SK-N-SH (cell line): ENCODE data around the gene CILP. TPM values are rescaled to one million over a fixed set of nuclear protein-coding genes. Genes with fewer than 3 reads are reported as not detected.

Source experiments
- CTCF ChIA-PET: fragments of 300-600, 350-600 bp; formaldehyde crosslinking; extraction: SDS; loops from one replicate; lab custom pipeline; 2021; lab: Yijun Ruan, JAX
- POLR2A ChIA-PET: fragments of 350-600 bp; sonication (Branson Sonifier 250); formaldehyde crosslinking; extraction: SDS; loops from one replicate; lab custom pipeline; 2020; ENCODE audit warnings: antibody characterized with exemption, inconsistent platforms; lab: Yijun Ruan, JAX
- DNase-seq: peaks from one replicate; pipeline ENCODE4 v3.0.0; 2012
- H2AFZ ChIP-seq: fragments of 200-600 bp; sonication (generic); 2 replicates; pipeline ENCODE4 v1.8.1; 2016; ENCODE audit warnings: antibody characterized with exemption, mild to moderate bottlenecking, low read depth
- H3F3A ChIP-seq: fragments of 200-600 bp; sonication (generic); replicated peaks from 2 replicates; pipeline ENCODE3; 2016; ENCODE audit warnings: antibody characterized with exemption, mild to moderate bottlenecking; ENCODE audit not compliant: insufficient read depth
- H3K27ac ChIP-seq, 2 experiments: fragments of 200-500 bp in 1 of 2; fragments of 200-600 bp in 1 of 2; sonication (Bioruptor generic) in 1 of 2; sonication (generic), shearing (Covaris generic) in 1 of 2; 2 replicates each; pipeline versions ENCODE4 v1.5.1 to v1.6.1; 2014 to 2016; ENCODE audit warnings: low read depth in 2 of 2, inconsistent platforms in 1 of 2, low read length in 1 of 2, mild to moderate bottlenecking in 1 of 2, mixed read lengths in 1 of 2
- H3K27me3 ChIP-seq: fragments of 200-600 bp; sonication (generic), shearing (Covaris generic); 2 replicates; pipeline ENCODE4 v1.6.1; 2016; ENCODE audit warnings: mixed run types; ENCODE audit not compliant: insufficient read depth
- H3K36me3 ChIP-seq, 2 experiments: fragments of 200-500 bp in 1 of 2; fragments of 200-600 bp in 1 of 2; sonication (Bioruptor generic) in 1 of 2; sonication (generic) in 1 of 2; replicated peaks in 1 of 2; 2 replicates each; pipeline versions ENCODE3 to v1.5.1; 2014 to 2016; ENCODE audit warnings: low read length in 1 of 2, mild to moderate bottlenecking in 1 of 2; ENCODE audit not compliant: insufficient read depth in 2 of 2, control insufficient read depth in 1 of 2
- H3K4me1 ChIP-seq, 2 experiments: fragments of 200-500 bp in 1 of 2; fragments of 200-600 bp in 1 of 2; sonication (Bioruptor generic) in 1 of 2; sonication (generic), shearing (Covaris generic) in 1 of 2; 2 replicates each; pipeline versions ENCODE4 v1.5.1 to v1.6.1; 2014 to 2016; ENCODE audit warnings: low read depth in 1 of 2, low read length in 1 of 2, mixed run types in 1 of 2; ENCODE audit not compliant: insufficient read depth in 2 of 2, control insufficient read depth in 1 of 2
- H3K4me2 ChIP-seq: fragments of 200-600 bp; sonication (generic), shearing (Covaris generic); 2 replicates; pipeline ENCODE4 v1.6.1; 2017; ENCODE audit warnings: mixed run types
- H3K4me3 ChIP-seq, 2 experiments: fragments of 200-500 bp in 1 of 2; fragments of 200-600 bp in 1 of 2; sonication (Bioruptor generic) in 1 of 2; sonication (generic), shearing (Covaris generic) in 1 of 2; 2 replicates each; pipeline versions ENCODE4 v1.5.1 to v1.8.1; 2014 to 2016; ENCODE audit warnings: low read depth in 2 of 2, inconsistent platforms in 1 of 2, low read length in 1 of 2, mild to moderate bottlenecking in 1 of 2, mixed read lengths in 1 of 2, moderate library complexity in 1 of 2
- H3K79me2 ChIP-seq: fragments of 200-600 bp; sonication (generic); 2 replicates; pipeline ENCODE4 v1.8.1; 2017; ENCODE audit warnings: mild to moderate bottlenecking; ENCODE audit not compliant: insufficient read depth
- H3K9ac ChIP-seq: fragments of 200-600 bp; sonication (generic); 2 replicates; pipeline ENCODE4 v1.6.1; 2017; ENCODE audit warnings: mixed run types
- H3K9me2 ChIP-seq: fragments of 200-600 bp; sonication (generic); 2 replicates; pipeline ENCODE4 v1.6.1; 2017; ENCODE audit warnings: mixed run types
- H3K9me3 ChIP-seq: fragments of 200-600 bp; sonication (generic); 2 replicates; pipeline ENCODE4 v1.6.1; 2017; ENCODE audit warnings: mixed run types, mild to moderate bottlenecking, moderate library complexity
- H4K20me1 ChIP-seq: fragments of 200-600 bp; sonication (generic); 2 replicates; pipeline ENCODE4 v1.6.1; 2017; ENCODE audit warnings: mild to moderate bottlenecking, mixed run types; ENCODE audit not compliant: insufficient read depth
- CHD2 ChIP-seq: fragments of 150-350 bp; IDR thresholded peaks from 2 replicates; pipeline ENCODE4 v1.6.1; 2018; ENCODE audit warnings: low read length; ENCODE audit not compliant: partially characterized antibody
- CTCF ChIP-seq: fragments of 200-600 bp; sonication (generic); IDR thresholded peaks from 2 replicates; pipeline ENCODE4 v1.6.1; 2017; ENCODE audit warnings: antibody characterized with exemption, mild to moderate bottlenecking, moderate library complexity
- EP300 ChIP-seq, 2 experiments: IDR thresholded peaks; 2 replicates each; pipeline versions ENCODE4 v1.4.0 to v1.6.1; 2012; ENCODE audit warnings: borderline replicate concordance in 1 of 2, low read depth in 1 of 2, low read length in 1 of 2
- EZH2phosphoT487 ChIP-seq: fragments of 200-600 bp; sonication (generic); IDR thresholded peaks from 2 replicates; pipeline ENCODE4 v1.6.1; 2017; ENCODE audit warnings: low read depth, mixed run types, mild to moderate bottlenecking, antibody characterized with exemption, moderate library complexity, borderline replicate concordance
- FOXJ3 ChIP-seq: sonication (generic); formaldehyde crosslinking; IDR thresholded peaks from 2 replicates; pipeline ENCODE4 v1.5.1; 2020; ENCODE audit warnings: mild to moderate bottlenecking, missing genetic modification reagents
- GABPA ChIP-seq: IDR thresholded peaks from 2 replicates; pipeline ENCODE4 v1.4.0; 2012; ENCODE audit warnings: low read depth, mild to moderate bottlenecking
- MAX ChIP-seq: IDR thresholded peaks from 2 replicates; pipeline ENCODE4 v1.4.0; 2012; ENCODE audit warnings: low read depth
- MEF2A ChIP-seq: IDR thresholded peaks from 2 replicates; pipeline ENCODE4 v1.4.0; 2012; ENCODE audit warnings: low read depth, borderline replicate concordance
- MXI1 ChIP-seq: IDR thresholded peaks from 2 replicates; pipeline ENCODE4 v1.6.1; 2012; ENCODE audit warnings: mild to moderate bottlenecking, low read depth, low read length, improper control_type of control experiment
- NFIC ChIP-seq: IDR thresholded peaks from 2 replicates; pipeline ENCODE4 v1.4.0; 2012; ENCODE audit warnings: borderline replicate concordance
- NRF1 ChIP-seq: IDR thresholded peaks from 2 replicates; pipeline ENCODE4 v1.6.1; 2012; ENCODE audit warnings: low read depth, mild to moderate bottlenecking, low read length
- RCOR1 ChIP-seq: fragments of 150-350 bp; IDR thresholded peaks from 2 replicates; pipeline ENCODE4 v1.6.1; 2017; ENCODE audit warnings: antibody characterized with exemption, low read length
- RFX5 ChIP-seq: IDR thresholded peaks from 2 replicates; pipeline ENCODE4 v1.6.1; 2012; ENCODE audit warnings: mild to moderate bottlenecking, improper control_type of control experiment, low read length
- TCF12 ChIP-seq: IDR thresholded peaks from 2 replicates; pipeline ENCODE4 v1.4.0; 2012
- USF1 ChIP-seq: IDR thresholded peaks from 2 replicates; pipeline ENCODE4 v1.4.0; 2012; ENCODE audit warnings: low read depth, borderline replicate concordance
- YY1 ChIP-seq: IDR thresholded peaks from 2 replicates; pipeline ENCODE4 v1.4.0; 2012; ENCODE audit warnings: low read depth, mild to moderate bottlenecking
- WGBS: methylation state at CpG from one replicate; pipeline ENCODE4 v1.1.6; 2017; ENCODE audit warnings: low lambda C conversion rate; 5-methylcytosine and 5-hydroxymethylcytosine counted together
- polyA plus RNA-seq, 3 experiments: library from polyadenylated mRNA; depleted of rRNA; stranded (reverse); fragments of >200 nt; gene quantifications; 2 replicates each; pipeline ENCODE4 v1.2.3, GENCODE V29; 2012
- TF ChIP-seq, protein P1 (sequence below): fragments of 150-350 bp; IDR thresholded peaks from 2 replicates; pipeline ENCODE4 v1.6.1; 2016; ENCODE audit warnings: mild to moderate bottlenecking, low read depth, low read length
- TF ChIP-seq, protein P2 (sequence below): fragments of 150-350 bp; IDR thresholded peaks from 2 replicates; pipeline ENCODE4 v1.6.1; 2017; ENCODE audit warnings: antibody characterized with exemption, low read length, low read depth, borderline replicate concordance
- TF ChIP-seq, protein P3 (sequence below): IDR thresholded peaks from 2 replicates; pipeline ENCODE4 v1.4.0; 2012; ENCODE audit warnings: low read depth, borderline replicate concordance

CILP gene
- polyA plus RNA-seq, 1 of the 3 experiments (the other 2 are of a cell fraction) = 0.03 TPM

DNA sequence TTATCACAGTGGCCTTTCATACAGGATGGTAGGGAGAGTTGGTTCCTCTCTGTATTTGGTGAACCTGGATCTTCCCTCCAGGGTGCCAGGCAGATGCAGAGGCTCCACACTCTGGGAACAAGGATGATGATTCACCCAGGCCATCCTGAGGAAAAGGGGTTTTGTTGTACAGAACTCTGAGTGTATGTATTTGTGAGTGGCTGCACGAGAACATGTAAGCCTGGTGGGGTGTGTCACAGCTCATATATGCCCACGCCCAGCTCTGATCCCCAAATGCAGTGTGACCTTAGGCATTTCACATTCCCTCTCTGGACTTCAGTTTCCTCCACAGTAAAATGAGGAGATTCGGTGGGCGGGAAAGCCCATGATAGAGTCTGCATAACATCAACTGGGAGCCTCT, 11.6 kb upstream of the CILP start (continued):
- TF ChIP-seq MAX = no peak
- TF ChIP-seq, protein P1, sequence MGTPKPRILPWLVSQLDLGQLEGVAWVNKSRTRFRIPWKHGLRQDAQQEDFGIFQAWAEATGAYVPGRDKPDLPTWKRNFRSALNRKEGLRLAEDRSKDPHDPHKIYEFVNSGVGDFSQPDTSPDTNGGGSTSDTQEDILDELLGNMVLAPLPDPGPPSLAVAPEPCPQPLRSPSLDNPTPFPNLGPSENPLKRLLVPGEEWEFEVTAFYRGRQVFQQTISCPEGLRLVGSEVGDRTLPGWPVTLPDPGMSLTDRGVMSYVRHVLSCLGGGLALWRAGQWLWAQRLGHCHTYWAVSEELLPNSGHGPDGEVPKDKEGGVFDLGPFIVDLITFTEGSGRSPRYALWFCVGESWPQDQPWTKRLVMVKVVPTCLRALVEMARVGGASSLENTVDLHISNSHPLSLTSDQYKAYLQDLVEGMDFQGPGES = no peak
- no peak for TF ChIP-seq MEF2A
- no peak for TF ChIP-seq EP300 (IDR thresholded peaks at IDR 0.05; ENCODE audit: borderline replicate concordance in 1 of 2, low read depth in 1 of 2, low read length in 1 of 2)
- no peak for TF ChIP-seq USF1

- no peak for DNase-seq
- no peak overlapping the region for H3K4me3 ChIP-seq
- no peak overlapping the region for H3K4me2 ChIP-seq
- H3K9me2 ChIP-seq = no peaks in the 10 kb centered on the region
- TF ChIP-seq, protein P2, sequence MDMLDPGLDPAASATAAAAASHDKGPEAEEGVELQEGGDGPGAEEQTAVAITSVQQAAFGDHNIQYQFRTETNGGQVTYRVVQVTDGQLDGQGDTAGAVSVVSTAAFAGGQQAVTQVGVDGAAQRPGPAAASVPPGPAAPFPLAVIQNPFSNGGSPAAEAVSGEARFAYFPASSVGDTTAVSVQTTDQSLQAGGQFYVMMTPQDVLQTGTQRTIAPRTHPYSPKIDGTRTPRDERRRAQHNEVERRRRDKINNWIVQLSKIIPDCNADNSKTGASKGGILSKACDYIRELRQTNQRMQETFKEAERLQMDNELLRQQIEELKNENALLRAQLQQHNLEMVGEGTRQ = no peak
- no peak for TF ChIP-seq FOXJ3 (CRISPR knock-in tag)
- TF ChIP-seq MAX = no peak
- no peak for TF ChIP-seq YY1
- TF ChIP-seq, protein P1 = no peak
- TF ChIP-seq CTCF = no peak
- TF ChIP-seq RFX5 = no peak
- no peak for TF ChIP-seq NFIC
- TF ChIP-seq, protein P3, sequence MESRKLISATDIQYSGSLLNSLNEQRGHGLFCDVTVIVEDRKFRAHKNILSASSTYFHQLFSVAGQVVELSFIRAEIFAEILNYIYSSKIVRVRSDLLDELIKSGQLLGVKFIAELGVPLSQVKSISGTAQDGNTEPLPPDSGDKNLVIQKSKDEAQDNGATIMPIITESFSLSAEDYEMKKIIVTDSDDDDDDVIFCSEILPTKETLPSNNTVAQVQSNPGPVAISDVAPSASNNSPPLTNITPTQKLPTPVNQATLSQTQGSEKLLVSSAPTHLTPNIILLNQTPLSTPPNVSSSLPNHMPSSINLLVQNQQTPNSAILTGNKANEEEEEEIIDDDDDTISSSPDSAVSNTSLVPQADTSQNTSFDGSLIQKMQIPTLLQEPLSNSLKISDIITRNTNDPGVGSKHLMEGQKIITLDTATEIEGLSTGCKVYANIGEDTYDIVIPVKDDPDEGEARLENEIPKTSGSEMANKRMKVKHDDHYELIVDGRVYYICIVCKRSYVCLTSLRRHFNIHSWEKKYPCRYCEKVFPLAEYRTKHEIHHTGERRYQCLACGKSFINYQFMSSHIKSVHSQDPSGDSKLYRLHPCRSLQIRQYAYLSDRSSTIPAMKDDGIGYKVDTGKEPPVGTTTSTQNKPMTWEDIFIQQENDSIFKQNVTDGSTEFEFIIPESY = no peak
- TF ChIP-seq TCF12 = no peak
- TF ChIP-seq GABPA = no peak
- TF ChIP-seq RCOR1 = no peak
- TF ChIP-seq USF1 = no peak
- no peak for TF ChIP-seq NRF1
- no peak for TF ChIP-seq MEF2A
- no peak for TF ChIP-seq EZH2phosphoT487
- no peak for TF ChIP-seq MXI1
- TF ChIP-seq CHD2 = no peak
- TF ChIP-seq, all 33 proteins: peak for 0
- Histone ChIP-seq H3F3A (no peaks in the 10 kb centered on the region), H3K36me3 (no peaks in the 10 kb centered on the region), H3K9ac (no peak overlapping the region), H4K20me1 (no peaks in the 10 kb centered on the region), H3K4me1 (no peaks in the 10 kb centered on the region), H3K9me3 (no peaks in the 10 kb centered on the region), H3K27ac (no peak overlapping the region), H3K79me2 (no peaks in the 10 kb centered on the region), H2AFZ (no peak overlapping the region), H3K27me3 (no peaks in the 10 kb centered on the region)
- CTCF ChIA-PET = interaction anchor here (1.0 to 2.9 kb wide), 4 partner anchors 10 to 76 kb away, joined by 3 to 14 read pairs (median 8); partner anchors contain the start of gene CILP
- 86% methylated on average over 2 of the region's 2 CpGs for WGBS
- POLR2A ChIA-PET = no interaction called here
These were observed 10.4 kb upstream of the CILP start for GRCh38 chr15:65221697-65222096.
